GM12878 (cell line): ENCODE data around the gene SFSWAP.

Experiments used
- CBX3 ChIP-seq: fragments of 200-600 bp; sonication (generic); IDR thresholded peaks from 2 replicates; pipeline ENCODE4 v1.6.1; 2016; ENCODE audit warnings: low read depth, borderline replicate concordance
- POLR2A ChIP-seq: IDR thresholded peaks from 2 replicates; pipeline ENCODE4 v1.6.1; 2011; ENCODE audit warnings: low read depth, mild to moderate bottlenecking, low read length
- STAT3 ChIP-seq: IDR thresholded peaks from 2 replicates; pipeline ENCODE4 v1.6.1; 2011; ENCODE audit warnings: low read depth, low read length, improper control_type of control experiment
- ZNF24 ChIP-seq: fragments of 450-650 bp; IDR thresholded peaks from 2 replicates; pipeline ENCODE4 v1.6.1; 2017; ENCODE audit warnings: antibody characterized with exemption, mild to moderate bottlenecking
- TF ChIP-seq, protein P1 (sequence below), 3 experiments: IDR thresholded peaks in 2 of 3; conservative IDR thresholded peaks in 1 of 3; 2 replicates each; pipeline ENCODE4 v1.5.1; 2011; ENCODE audit warnings: low read depth in 3 of 3, low read length in 3 of 3, mild to moderate bottlenecking in 3 of 3, control low read depth in 2 of 3, moderate library complexity in 2 of 3, inconsistent platforms in 1 of 3, mixed read lengths in 1 of 3; ENCODE audit not compliant: control insufficient read depth in 2 of 3, insufficient read depth in 1 of 3; ENCODE audit errors: extremely low read depth in 1 of 3
- TF ChIP-seq, protein P2 (sequence below): IDR thresholded peaks from 2 replicates; pipeline ENCODE4 v1.6.1; 2012; ENCODE audit warnings: low read depth, low read length, improper control_type of control experiment

DNA sequence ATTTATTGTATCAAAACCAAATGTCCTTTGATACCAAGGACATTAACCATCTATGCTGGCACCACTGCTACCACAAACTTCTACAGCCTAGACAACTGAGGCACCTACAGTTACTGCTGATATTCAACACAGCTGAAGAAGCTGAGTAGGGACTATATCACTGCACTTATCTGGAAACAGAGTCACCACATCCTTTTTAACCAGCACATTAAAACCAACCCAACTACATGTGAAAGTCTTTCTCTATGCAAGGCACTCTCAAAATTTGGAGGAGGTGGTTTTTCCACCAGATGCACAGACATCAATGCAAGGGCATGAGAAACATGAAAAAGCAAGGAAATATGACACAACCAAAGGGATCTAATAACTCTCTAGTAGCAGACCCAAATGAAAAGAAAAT, 7.7 kb upstream of the SFSWAP start:
- no peak for TF ChIP-seq ZNF24
- TF ChIP-seq, protein P1, sequence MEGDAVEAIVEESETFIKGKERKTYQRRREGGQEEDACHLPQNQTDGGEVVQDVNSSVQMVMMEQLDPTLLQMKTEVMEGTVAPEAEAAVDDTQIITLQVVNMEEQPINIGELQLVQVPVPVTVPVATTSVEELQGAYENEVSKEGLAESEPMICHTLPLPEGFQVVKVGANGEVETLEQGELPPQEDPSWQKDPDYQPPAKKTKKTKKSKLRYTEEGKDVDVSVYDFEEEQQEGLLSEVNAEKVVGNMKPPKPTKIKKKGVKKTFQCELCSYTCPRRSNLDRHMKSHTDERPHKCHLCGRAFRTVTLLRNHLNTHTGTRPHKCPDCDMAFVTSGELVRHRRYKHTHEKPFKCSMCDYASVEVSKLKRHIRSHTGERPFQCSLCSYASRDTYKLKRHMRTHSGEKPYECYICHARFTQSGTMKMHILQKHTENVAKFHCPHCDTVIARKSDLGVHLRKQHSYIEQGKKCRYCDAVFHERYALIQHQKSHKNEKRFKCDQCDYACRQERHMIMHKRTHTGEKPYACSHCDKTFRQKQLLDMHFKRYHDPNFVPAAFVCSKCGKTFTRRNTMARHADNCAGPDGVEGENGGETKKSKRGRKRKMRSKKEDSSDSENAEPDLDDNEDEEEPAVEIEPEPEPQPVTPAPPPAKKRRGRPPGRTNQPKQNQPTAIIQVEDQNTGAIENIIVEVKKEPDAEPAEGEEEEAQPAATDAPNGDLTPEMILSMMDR (IDR thresholded peaks at IDR 0.05 in 2 of 3, conservative IDR thresholded peaks at IDR 0.05 in 1 of 3; ENCODE audit: control insufficient read depth in 2 of 3, extremely low read depth in 1 of 3, insufficient read depth in 1 of 3, low read depth in 3 of 3, low read length in 3 of 3): no peak
- no peak for TF ChIP-seq CBX3
- TF ChIP-seq STAT3: no peak
- TF ChIP-seq, protein P2, sequence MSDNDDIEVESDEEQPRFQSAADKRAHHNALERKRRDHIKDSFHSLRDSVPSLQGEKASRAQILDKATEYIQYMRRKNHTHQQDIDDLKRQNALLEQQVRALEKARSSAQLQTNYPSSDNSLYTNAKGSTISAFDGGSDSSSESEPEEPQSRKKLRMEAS: no peak
- TF ChIP-seq POLR2A: no peak
